Activated CD4-positive, CD25-positive, alpha-beta regulatory T cell treated with anti-CD3 and anti-CD28 coated beads, Interleukin-2, amount 50 U/mL, for 24 hours (primary cell): Measurements from ENCODE around the gene PDGFRA.

ENCODE experiments used
- ATAC-seq, 2 donors: fragments of 150-1000 bp; cut with Tn5 transposase; one replicate each; pipeline ENCODE4 v1.10.0; 2021; ENCODE audit warnings: mild to moderate bottlenecking in 1 of 2, moderate library complexity in 1 of 2

Gene PDGFRA

DNA sequence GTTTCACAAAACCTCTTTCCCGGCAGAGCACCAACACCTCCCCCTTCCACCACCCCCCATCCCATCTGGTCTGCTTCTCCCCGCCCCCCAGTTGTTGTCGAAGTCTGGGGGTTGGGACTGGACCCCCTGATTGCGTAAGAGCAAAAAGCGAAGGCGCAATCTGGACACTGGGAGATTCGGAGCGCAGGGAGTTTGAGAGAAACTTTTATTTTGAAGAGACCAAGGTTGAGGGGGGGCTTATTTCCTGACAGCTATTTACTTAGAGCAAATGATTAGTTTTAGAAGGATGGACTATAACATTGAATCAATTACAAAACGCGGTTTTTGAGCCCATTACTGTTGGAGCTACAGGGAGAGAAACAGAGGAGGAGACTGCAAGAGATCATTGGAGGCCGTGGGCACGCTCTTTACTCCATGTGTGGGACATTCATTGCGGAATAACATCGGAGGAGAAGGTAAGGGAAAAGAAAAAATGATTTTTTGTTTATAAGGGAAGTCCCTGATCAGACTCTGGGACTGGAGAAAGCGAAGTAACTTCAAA is at the start of gene PDGFRA:
Gene PDGFRA (plus strand): TSS at position 333 of the 541 bp plus-strand sequence. CDS start 29,476 bp downstream, outside the sequence.
- no peak for ATAC-seq

DNA sequence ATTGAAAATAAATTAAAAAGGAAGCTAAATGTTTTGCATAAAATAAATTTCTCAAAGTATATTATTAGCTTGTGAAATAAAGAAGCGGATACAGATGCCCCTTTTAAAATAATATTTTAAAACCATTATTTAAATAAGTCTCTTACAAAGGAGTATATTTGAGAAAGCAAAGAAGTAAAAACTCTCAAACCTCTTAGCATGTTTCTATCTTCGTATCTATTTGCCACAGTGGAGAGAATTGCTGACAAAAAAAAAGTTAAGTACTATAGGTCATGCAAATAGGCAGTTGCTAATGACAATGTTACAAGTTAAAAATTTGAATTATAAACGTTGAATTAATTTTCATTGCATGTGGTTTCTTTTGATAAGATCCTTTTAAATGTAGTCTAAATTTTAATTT is 44.5 kb upstream of the PDGFRA start:
- ATAC-seq = no peak

DNA sequence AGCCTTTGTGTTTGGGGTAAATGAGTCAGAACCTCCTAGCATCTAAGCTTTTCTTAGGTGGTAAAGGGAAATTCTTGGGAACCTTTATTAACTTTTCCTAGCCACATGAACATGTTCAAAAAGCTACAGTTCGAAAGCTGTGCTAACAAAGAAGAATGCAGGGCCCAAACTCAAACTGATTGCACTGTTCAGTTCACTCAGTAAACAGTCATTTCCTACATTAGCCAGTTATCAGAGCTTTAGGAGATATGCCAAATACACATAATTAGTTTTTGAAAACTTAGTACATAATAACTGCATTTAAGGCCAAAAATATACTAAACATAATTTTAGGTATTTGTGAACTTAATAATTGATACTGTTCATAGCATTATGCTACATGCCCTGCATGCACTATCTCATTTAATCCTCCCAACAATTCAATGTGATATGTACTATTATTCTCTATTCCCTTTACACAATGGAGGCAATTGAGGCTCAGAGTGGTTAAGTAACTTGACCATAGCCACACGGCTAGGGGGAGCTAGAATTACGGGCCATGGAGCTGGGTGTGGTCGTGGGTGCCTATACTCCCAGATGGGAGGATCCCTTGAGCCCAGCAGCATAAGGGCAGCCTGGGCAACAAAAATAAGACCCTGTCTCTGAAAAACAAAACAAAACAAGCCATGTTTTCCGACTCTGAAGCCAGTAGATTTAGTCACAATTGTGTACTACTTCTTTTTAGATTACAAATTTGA is 43.9 kb upstream of the PDGFRA start:
- ATAC-seq = no peak

DNA sequence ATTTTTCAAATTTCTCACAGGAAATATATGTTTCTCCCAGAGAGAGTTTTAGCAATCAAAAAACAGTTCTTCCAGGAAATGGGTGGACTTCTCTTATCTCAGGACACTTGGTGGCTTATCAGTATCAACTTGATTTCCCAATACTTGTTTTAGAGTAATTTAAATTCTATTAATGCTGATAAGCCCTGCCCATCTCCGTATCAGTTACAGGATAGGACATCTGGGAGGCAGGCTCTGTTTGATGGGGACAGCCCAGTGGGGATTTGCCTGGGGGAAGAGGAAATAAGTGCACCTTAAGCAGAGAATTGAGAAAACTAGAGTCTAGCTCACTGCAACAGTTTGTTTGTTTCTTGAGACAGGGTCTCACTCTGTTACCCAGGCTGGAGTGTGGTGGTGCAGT is 43.2 kb upstream of the PDGFRA start:
- no peak for ATAC-seq

DNA sequence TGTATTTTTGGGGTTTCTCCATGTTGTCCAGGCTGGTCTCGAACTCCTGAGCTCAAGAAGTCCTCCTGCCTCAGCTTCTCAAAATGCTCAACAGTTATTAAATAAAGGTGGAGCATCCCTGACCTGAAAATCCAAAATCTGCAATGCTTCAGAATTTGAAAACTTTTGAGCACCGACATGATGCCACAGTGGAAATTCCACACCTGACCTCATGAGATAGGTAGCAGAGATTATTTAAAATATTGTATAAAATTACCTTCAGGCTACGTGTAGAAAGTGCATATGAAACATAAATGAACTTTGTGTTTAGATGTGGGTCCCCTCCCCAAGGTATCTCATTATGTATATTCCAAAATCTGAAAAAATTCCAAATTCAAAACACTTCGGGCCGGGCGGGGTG is 42.7 kb upstream of the PDGFRA start:
- ATAC-seq = no peak

DNA sequence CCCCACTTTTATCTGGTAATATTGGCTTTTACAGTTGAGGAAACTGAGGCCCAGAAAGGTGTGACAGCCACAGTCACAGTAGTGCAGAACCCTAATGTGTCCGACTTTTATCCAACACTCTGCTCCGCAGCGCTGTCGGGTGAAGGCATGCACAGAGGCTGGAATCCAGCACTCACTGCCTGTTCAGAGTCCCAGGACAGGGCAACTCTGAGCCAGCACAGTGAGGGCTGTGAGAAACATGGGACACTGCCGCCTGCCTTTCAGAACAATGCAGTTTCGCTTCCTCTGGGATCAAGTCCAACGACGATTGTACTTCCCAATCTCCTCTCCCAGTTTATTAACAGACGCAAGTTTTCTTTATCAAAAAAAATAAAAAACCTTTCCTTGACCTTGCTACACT is 41.9 kb upstream of the PDGFRA start:
- no peak for ATAC-seq

DNA sequence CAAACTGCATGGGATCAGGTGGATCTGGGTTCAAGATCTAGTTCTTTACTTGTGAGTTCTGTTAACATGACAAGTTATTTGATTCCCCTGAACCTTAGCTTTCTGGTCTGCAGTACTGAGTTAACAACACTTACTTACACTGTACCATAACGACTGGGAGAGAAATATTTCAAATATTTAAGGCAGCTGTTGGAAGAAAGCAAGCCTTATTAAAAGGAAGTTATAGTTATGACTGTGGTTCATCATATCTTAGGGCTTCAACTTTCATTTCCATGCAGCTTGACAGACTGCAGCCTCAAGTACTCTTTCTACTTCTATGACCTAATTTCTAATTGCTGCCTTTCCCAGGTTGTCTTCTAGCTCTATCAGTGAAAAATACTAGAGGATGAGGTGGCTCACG is 40.0 kb upstream of the PDGFRA start:
- no peak for ATAC-seq

DNA sequence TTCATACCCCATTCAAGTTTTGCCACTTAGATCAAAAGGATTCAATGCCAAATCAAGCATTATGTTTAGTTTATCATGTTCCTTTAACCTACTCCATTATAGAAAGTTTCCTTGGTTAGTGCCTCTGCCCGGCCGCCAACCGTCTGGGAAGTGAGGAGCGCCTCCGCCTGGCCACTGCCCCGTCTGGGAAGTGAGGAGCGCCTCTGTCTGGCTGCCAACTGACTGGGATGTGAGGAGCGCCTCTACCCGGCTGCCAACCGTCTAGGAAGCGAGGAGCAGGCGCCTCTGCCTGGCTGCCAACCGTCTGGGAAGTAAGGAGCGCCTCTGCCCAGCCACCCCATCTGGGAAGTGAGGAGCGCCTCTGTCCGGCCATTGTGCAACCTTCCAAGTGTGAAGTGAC is 36.3 kb upstream of the PDGFRA start:
- no peak for ATAC-seq

DNA sequence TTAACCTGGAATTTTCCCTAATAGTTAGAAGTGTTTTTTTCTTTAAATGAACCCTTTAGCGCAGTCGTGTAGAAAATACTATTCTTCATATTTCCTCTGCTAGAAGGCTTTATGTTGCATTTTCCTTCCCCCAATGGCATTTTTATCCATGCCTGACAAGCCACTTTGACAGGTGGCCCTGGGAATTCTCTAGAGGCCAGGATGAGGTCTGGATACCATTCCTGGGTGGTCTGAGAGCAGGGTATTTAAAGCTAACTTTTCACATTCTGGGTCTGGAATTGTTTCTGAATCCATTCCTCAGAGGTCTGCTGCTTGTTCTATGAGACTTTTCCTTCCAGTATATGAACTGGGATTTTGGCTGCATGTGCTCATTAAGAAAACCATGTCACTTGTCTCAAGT is 31.2 kb upstream of the PDGFRA start:
- no peak for ATAC-seq

DNA sequence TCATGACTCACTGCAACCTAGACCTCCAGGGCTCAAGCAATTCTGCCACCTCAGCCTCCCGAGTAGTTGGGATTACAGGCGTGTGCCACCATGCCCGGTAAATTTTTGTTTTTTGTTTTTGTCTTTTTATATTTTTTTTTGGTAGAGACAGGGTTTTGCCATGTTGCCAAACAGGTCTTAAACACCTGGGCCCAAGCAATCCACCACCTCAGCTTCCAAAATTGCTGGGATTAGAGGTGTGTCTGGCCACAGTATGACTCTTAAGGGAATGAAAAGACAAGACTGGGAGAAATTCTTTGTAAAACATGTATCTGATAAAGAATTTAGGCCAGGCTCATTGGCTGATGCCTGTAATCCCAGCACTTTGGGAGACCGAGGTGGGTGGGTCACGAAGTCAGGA is 29.2 kb upstream of the PDGFRA start:
- ATAC-seq = no peak

DNA sequence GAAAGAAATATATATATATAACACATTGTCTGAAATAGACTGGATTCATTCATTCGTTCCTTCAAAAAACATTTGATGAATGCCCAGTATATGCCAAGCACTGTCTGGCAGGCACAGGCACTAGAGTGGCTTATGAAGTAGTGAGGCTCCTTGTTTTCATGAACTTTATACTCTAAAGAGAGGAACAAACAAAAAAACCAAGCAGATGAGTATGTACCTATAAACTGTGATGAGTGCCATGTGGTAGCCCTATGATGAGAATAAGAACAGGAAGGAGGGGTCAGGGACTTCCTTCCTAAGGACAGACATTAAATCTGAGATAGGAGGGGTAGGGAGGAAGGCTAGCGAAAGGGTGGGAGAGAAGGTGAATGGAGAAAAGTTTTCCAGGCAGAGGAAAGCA is 19.5 kb upstream of the PDGFRA start:
- ATAC-seq = no peak

DNA sequence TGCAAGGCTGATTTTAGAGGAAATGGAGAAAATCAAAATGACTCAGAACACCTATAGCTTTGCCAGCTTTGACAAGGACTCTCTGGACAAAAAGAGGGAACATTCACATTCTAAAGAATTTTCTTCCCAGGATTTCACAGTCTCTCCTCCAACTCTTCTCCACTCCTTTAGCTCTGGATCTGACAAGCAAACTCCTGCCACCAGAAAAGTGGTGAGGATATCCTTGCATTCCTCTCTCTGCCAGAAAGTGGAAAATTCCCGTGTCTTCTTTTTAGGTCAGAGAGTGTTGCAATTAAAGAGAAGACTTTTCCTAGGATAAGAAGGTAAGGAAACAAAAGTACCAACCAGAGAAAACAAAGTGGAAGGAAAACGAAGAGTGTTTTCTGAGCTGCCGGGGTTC is 16.1 kb upstream of the PDGFRA start:
- ATAC-seq = no peak

DNA sequence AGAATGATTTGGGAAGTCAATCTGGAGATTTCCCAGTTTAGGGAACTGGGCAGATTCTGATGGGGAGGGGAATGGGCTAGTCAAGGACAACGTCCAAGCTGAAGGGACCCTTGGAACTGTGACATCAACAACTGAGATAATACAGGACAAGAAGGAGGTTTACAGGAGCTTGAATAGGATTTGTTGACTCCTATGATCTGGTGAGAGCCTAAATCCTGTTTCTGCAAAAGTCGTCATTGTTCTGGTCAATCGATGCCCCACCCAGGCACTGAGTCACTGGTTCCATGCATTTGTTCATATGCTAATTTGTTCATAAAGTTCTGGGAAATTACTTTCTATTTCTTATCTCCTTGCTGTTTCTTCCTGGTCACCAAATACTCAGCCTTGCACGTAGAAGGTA is 15.3 kb upstream of the PDGFRA start:
- ATAC-seq = no peak

DNA sequence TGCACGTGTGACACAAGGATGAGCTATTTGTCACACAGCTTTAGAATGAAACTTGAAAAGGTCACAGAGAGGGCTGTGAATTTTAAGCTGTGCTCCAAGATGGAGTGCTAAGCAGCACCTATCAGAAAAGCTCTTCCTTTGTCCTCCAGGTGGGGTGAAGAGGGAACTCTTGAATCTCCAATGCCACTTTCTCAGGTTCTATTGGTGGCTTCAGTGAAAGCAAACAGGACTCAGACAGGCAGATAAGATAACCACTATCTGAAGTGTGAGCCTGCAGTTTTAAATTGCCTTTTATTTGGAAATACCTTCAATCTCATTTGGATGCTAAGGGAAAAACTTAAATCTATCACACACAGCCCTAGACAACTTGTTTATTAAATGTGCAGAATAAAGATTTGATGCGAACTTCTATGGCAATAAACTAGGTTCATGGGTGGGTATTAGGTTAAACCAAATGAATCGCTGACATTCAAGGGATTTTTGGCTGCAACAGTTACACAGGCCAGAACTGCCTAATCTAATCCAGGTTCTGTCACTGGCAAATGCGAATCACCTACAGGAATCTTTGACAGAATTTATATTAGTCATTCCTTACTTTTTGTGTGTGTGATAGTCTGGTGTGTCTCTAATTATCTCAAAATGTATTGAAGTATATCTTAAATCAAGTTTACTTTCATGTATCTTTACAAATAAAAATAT is 13.6 kb upstream of the PDGFRA start:
- ATAC-seq = no peak

DNA sequence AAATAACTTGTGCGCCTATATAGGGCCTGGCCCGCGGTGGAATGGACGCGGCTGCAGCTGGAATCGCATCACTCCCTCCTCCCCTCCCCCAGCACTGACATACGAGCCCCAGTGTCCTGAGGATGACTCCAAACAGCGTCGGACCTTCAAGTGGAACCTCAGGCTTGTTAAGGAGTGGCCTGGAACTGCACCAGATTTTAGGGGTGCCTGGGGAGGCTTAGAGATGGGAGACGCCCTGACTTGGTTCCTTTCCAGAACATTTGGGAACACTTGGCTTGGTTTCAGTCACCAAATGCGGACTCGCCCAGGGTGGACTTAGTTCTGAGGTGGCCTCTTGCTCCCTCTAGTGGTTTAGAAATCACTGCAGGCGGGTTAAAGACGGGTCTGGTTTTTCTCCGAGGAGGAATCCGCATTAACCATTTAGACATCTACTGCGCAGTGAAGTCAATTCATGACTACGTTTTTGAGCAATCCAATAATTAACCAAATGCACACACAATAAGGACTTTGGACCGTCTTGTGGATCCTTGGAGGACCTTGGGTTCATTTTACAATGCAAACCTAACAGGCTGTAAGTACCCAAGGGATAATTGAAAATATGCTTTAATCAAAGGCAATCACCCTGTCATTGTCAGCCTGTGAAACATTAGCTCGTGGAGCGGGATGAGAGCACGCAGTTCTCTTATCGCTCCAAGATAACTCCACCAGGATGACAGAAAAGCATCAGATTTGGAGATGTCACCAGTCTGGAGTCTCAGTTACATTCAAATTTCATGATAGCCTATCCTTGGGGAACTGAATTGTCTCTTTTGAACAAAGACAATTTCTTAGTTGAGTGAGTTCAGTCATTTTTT is 11.2 kb upstream of the PDGFRA start:
- peak; percentile 38 to 56 for ATAC-seq

DNA sequence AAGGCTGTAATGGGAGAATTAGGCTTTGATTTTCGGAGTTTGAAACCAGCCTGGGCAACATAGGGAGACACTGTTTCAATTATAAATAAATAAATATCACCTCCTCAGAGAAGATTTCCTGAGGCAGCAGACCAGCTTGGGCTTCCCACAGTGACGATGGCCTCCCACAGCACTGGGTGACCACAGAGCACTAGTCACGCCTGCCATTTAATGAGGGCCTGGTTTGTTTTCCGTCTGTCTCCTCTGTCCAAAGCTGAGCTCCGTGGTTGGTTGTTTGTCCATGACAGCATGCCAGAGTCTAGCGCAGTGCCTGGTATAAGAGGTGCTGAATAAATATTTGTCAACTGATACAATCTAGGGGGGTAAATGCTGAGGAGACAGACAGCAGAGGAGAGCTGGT is 10.4 kb upstream of the PDGFRA start:
- no peak for ATAC-seq

DNA sequence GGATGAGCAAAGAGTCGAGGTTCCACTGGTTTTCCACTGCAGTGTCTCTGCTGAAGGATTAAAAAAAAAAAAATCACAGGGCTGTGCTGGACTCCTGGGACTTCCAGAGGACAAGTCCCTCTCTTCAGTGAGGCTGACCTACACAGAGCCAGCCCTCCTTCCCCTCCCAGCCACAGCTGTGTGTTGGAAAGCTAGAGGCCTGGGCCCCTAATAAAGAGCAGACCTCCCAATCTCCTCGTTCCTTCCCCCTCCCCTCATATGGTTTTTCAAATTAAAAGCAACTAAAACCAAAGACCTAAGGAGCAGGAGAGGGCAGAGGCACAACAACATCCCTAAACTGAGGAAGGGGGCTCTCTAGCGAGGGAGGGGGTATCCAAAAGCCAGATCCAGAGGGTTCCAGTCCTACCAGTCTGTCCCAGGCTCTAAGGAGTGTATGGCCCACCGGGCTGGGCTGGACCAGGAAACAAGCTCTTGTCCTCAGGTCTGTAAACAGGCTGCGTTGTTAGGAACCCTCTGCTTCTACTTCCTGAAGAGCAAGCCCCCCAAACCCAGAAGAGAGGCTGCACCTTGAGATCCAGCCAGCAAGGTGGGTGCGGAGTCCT is 4.0 kb upstream of the PDGFRA start:
- ATAC-seq = no peak

DNA sequence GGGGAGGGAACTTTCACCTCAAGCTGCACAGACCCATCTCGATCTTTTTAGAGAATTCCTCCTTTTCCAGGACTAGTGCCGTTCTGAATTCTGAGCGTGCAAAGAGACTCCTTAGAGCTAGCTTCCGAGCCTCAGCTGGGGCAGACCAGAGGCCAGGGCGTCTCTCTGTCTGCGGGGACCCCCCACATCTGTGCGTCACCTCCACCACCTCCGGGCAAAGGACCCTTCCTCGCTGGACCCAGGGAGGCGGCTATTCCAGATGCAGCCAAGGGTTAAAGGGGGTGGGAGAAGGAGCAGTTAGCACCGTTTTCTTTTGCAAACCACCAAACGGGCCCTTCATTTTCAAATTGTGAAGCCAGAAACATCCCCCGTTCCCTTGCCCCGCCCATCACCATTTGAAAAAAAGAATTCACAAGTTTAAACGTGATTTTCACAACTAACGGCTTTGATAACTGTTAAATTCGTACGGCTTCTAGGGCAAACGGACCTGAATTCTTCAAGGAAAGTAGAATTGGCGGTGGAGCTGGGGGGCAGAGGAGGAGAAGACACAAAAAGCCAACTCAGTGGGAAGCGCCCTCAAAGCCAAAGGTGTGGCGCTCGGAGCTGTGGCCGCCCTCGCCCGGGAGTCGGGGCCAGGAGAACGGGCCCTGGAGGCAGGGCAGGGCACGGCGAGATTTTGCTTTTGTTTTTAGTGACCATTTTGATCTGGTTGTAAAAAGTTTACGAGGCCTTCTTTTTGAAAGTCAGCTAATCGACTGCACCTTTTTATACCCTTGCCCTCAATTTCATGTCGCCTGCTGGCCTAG is 3.3 kb upstream of the PDGFRA start:
- ATAC-seq = no peak

DNA sequence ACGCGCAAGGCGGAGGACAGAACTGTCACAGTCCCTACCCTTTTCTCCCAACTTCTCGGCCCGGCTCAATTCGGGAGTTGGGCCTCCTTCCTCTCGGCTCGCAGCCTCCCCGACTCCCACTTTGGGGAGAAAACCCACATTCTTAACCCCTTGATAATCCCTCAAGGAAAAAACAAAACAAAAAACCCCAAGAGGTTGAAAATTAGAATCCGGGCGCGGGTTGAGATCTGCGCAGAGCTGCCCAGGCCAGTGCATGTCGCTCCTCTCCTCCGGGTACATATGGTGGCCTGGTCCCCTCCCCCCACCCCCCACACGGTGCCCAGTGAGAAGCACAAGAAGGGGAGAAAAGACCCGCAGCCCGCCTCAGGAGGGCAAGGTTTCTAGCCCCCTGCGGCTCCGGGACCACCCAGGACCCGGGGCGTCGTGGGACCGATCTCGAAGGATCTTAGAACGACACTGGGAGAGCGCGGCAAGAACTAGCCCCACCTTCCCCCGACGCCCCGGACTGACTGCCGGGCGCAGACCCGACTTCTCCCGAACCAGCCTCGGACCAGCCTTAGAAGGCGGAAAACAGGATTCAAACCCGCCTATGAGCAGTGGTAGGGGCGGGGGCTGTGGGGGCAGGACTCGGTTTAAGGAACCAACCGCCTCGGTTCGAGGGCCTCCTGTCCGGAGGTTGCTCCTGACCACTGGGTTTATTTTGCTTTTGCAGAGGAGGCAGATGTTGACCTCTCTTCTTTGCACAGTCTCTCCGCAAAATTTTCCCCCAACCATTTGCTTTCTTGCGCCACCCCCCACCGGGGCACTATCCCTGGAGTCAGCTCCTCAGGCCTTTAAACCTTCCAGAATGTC is 2.5 kb upstream of the PDGFRA start:
- ATAC-seq = no peak

DNA sequence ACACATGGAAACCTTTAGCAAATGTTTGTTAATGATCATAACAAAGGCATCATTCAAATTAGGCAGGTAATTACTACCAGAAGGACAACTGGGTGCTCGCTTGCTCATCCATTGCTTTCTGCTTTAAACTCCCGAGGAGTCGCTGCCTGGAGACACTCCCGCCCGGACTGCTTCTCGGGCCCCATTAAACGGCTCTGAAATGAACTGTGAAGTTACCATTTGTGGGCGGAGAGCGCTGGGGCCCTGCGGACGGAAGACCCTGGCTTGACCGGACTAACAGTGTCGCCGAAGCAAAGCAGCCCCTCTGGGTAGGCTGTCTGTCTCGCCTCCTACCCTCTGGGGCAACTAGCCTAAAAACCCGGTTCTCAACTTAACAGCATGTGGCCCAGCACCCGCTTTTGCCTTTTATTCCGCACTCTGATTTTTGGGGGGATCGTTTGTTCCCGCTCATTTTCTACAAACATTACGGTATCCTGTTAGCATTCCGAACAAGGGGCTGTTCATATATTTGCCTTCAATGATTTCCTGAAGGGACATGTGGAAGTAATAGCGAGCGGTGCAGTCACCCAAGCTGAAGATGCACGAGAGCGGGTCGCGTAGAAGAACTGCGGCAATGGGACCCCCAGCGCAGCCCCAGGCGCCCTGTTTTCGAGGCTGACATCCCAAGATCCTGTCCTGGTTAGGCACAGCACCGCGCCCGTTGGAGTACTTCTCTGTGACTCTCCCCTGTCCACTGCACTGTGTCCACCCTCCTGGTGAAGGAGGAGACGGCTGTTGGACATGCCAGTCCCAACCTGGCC is 1.6 kb upstream of the PDGFRA start:
- no peak for ATAC-seq
